ENCODE measurements around the gene RBMX. TPM values are rescaled to one million over a fixed set of nuclear protein-coding genes. Genes with fewer than 3 reads are reported as not detected.

Gene RBMX
- total RNA-seq, 1 donor from 2014 or later: 371 TPM

DNA sequence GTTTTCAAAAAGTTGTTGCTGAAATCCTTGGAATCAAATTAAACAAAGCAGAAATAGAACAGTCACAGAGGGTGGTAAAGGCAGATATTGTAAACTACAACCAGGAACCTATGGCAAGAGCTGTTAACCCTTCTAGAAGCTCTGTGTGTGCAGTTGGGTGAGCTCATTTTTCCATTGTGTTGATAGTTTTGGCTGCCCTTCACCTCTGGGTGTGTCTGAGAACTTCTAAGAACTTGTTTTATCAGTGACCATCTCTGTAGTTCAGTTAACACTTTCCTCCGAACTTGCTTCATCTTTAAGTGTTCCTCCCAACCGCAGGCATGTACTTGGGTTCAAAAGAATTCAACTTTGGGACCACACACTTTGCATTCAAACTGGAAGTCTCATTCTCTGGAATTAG lies 32.7 kb downstream of the RBMX start:
- no peaks in the 10 kb centered on the region for H3K27me3 Mint-ChIP-seq (ENCODE audit: low read depth)
- H3K9me3 Mint-ChIP-seq: peaks cover 35% of the 10 kb centered on the region
- peaks cover 49% of the 10 kb centered on the region for H3K36me3 Mint-ChIP-seq
- no peak for TF ChIP-seq CTCF (IDR thresholded peaks at IDR 0.05; ENCODE audit: unreplicated experiment)
- H3K4me3 Mint-ChIP-seq: no peak overlapping the region
- no peak overlapping the region for H3K27ac Mint-ChIP-seq
- no peaks in the 10 kb centered on the region for H3K4me1 Mint-ChIP-seq
- DNase-seq (ENCODE audit: low spot score in 2 of 2, unreplicated experiment in 2 of 2): no peak

DNA sequence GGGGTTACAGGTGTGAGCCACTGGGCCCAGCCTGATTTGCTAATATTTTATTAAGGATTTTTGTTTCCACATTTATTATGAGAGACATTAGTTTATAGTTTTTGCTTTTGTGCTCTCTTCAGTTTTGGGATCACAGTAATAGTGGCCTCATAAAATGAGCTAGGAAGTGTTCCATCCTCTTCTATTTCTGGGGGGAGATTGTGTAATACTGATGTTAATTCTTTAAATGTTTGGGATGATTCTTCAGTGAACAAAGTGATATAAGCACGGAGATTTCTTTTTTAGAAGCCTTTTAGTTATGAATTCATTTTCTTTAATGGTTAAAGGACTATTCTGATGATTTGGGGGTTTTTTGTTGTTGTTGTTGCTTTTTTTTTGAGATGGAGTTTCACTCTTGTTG lies 41.3 kb downstream of the RBMX start:
- H3K4me3 Mint-ChIP-seq: no peak overlapping the region
- H3K36me3 Mint-ChIP-seq: peaks cover 35% of the 10 kb centered on the region
- H3K27me3 Mint-ChIP-seq (ENCODE audit: low read depth): no peaks in the 10 kb centered on the region
- no peak overlapping the region for H3K27ac Mint-ChIP-seq
- TF ChIP-seq CTCF (IDR thresholded peaks at IDR 0.05; ENCODE audit: unreplicated experiment): no peak
- no peak for DNase-seq (ENCODE audit: low spot score in 2 of 2, unreplicated experiment in 2 of 2)
- no peaks in the 10 kb centered on the region for H3K4me1 Mint-ChIP-seq
- H3K9me3 Mint-ChIP-seq: peaks cover 20% of the 10 kb centered on the region

- DNase-seq (ENCODE audit: low spot score in 2 of 2, unreplicated experiment in 2 of 2): no peak
- TF ChIP-seq CTCF (IDR thresholded peaks at IDR 0.05; ENCODE audit: unreplicated experiment): no peak
- H3K27me3 Mint-ChIP-seq (ENCODE audit: low read depth): no peaks in the 10 kb centered on the region
- H3K9me3 Mint-ChIP-seq: peaks cover 20% of the 10 kb centered on the region
- no peak overlapping the region for H3K27ac Mint-ChIP-seq
- H3K4me3 Mint-ChIP-seq: no peak overlapping the region
- H3K36me3 Mint-ChIP-seq: peaks cover 29% of the 10 kb centered on the region
- no peaks in the 10 kb centered on the region for H3K4me1 Mint-ChIP-seq
Measured at GRCh38 chrX:136835761-136836160, 44.8 kb downstream of the RBMX start.

GRCh38 chrX:136829413-136829812 lies 51.1 kb downstream of the RBMX start:
- Mint-ChIP-seq H3K4me3 (no peak overlapping the region), H3K9me3 (peaks cover 34% of the 10 kb centered on the region), H3K27me3 (ENCODE audit: low read depth) (no peaks in the 10 kb centered on the region), H3K27ac (no peak overlapping the region), H3K36me3 (peaks cover 36% of the 10 kb centered on the region), H3K4me1 (no peaks in the 10 kb centered on the region)
- no peak for DNase-seq (ENCODE audit: low spot score in 2 of 2, unreplicated experiment in 2 of 2)
- no peak for TF ChIP-seq CTCF (IDR thresholded peaks at IDR 0.05; ENCODE audit: unreplicated experiment)

GRCh38 chrX:136828830-136829229 lies 51.7 kb downstream of the RBMX start:
- no peak for TF ChIP-seq CTCF (IDR thresholded peaks at IDR 0.05; ENCODE audit: unreplicated experiment)
- H3K36me3 Mint-ChIP-seq: peaks cover 36% of the 10 kb centered on the region
- H3K9me3 Mint-ChIP-seq: peaks cover 39% of the 10 kb centered on the region

GRCh38 chrX:136827026-136827425 lies 53.5 kb downstream of the RBMX start:
- no peak overlapping the region for H3K27ac Mint-ChIP-seq
- DNase-seq (ENCODE audit: low spot score in 2 of 2, unreplicated experiment in 2 of 2): no peak
- TF ChIP-seq CTCF (IDR thresholded peaks at IDR 0.05; ENCODE audit: unreplicated experiment): no peak
- H3K36me3 Mint-ChIP-seq: peaks cover 32% of the 10 kb centered on the region
- no peaks in the 10 kb centered on the region for H3K4me1 Mint-ChIP-seq
- no peak overlapping the region for H3K4me3 Mint-ChIP-seq
- H3K9me3 Mint-ChIP-seq: peaks cover 40% of the 10 kb centered on the region
- H3K27me3 Mint-ChIP-seq (ENCODE audit: low read depth): no peaks in the 10 kb centered on the region

More at GRCh38 chrX:136828830-136829229, 51.7 kb downstream of the RBMX start:
- no peak overlapping the region for H3K27ac Mint-ChIP-seq
- no peak for DNase-seq (ENCODE audit: low spot score in 2 of 2, unreplicated experiment in 2 of 2)
- H3K4me1 Mint-ChIP-seq: no peaks in the 10 kb centered on the region
- no peaks in the 10 kb centered on the region for H3K27me3 Mint-ChIP-seq (ENCODE audit: low read depth)
- H3K4me3 Mint-ChIP-seq: no peak overlapping the region
